Measurements from ENCODE around the gene FAM25G. TPM values are rescaled to one million over a fixed set of nuclear protein-coding genes. Genes with fewer than 3 reads are reported as not detected.

FAM25G gene
- total RNA-seq, 2 donors from 2014 or later, result not detected

- TF ChIP-seq CTCF (IDR thresholded peaks at IDR 0.05), result no peak
- Histone ChIP-seq H3K4me1 (no peaks in the 10 kb centered on the region), H3K27ac (no peak overlapping the region), H3K27me3 (no peaks in the 10 kb centered on the region), H3K9me3 (peaks cover 0 to 5% of the 10 kb centered on the region in 2 donors), H3K4me3 (no peak overlapping the region), H3K36me3 (no peaks in the 10 kb centered on the region)
- no peak for DNase-seq (ENCODE audit: low spot score)
These were observed 51.3 kb downstream of the FAM25G start for GRCh38 chr10:47440207-47440606.

GRCh38 chr10:47438857-47439474 lies 52.5 kb downstream of the FAM25G start:
- H3K36me3 ChIP-seq, result no peaks in the 10 kb centered on the region
- peak in 1 of 2 donors; percentile 45 for TF ChIP-seq CTCF (IDR thresholded peaks at IDR 0.05)
- H3K9me3 ChIP-seq, result peaks cover 0 to 9% of the 10 kb centered on the region in 2 donors
- H3K27me3 ChIP-seq, result no peaks in the 10 kb centered on the region
- H3K4me1 ChIP-seq, result no peaks in the 10 kb centered on the region
- H3K4me3 ChIP-seq, result no peak overlapping the region
- no peak for DNase-seq (ENCODE audit: low spot score)
- H3K27ac ChIP-seq, result no peak overlapping the region

Other genes with a start within 250 kb of the FAM25G start
- gene GDF10, start 191.5 kb downstream of the FAM25G start, total RNA-seq, result 1 to 10 TPM in 1 of 2 donors, under 1 TPM in 1; 0.63 to 1.9 TPM
- under 1 TPM in 1 of 2 donors, not detected in 1; 0.16 TPM for gene GDF2, start 169.2 kb downstream of the FAM25G start, total RNA-seq
- gene RBP3, start 143.3 kb downstream of the FAM25G start, total RNA-seq, result not detected
- not detected for gene ZNF488, start 107.4 kb downstream of the FAM25G start, total RNA-seq
- gene ANXA8, start 7.6 kb downstream of the FAM25G start, total RNA-seq, result 10 to 100 TPM; 10.3 to 39.8 TPM
- gene AGAP9, start 31.9 kb upstream of the FAM25G start, total RNA-seq, result 1 to 10 TPM; 1.0 to 4.5 TPM